Activated CD8-positive, alpha-beta memory T cell treated with anti-CD3 and anti-CD28 coated beads for 4 hours (primary cell): ENCODE results near the gene KLHL10.
A peak's percentile ranks its signal among the peaks of the same experiment; 100 is the strongest.
"Not testable (repeated sequence)": the region's sequence is repeated elsewhere in the genome, so short reads cannot be mapped to it uniquely, and the experiment has no call there.

Experiments
- DNase-seq, 2 donors: peaks; one replicate each; pipeline ENCODE4 v3.0.0-alpha.2; 2020; ENCODE audit warnings: low read depth in 2 of 2

KLHL10 gene

DNA sequence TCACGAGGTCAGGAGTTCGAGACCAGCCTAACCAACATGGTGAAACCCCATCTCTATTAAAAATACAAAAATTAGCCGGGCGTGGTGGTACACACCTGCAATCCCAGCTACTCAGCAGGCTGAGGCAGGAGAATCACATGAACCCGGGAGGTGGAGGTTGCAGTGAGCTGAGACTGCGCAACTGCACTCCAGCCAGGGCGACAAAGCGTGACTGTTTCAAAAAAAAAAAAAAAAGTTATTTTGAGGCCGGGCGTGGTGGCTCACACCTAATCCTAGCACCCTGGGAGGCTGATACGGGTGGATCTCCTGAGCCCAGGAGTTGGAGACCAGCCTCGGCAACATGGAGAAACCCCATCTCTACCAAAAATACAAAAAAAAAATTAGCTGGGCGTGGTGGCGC is 13.8 kb downstream of the KLHL10 start:
- DNase-seq: not testable (repeated sequence)

DNA sequence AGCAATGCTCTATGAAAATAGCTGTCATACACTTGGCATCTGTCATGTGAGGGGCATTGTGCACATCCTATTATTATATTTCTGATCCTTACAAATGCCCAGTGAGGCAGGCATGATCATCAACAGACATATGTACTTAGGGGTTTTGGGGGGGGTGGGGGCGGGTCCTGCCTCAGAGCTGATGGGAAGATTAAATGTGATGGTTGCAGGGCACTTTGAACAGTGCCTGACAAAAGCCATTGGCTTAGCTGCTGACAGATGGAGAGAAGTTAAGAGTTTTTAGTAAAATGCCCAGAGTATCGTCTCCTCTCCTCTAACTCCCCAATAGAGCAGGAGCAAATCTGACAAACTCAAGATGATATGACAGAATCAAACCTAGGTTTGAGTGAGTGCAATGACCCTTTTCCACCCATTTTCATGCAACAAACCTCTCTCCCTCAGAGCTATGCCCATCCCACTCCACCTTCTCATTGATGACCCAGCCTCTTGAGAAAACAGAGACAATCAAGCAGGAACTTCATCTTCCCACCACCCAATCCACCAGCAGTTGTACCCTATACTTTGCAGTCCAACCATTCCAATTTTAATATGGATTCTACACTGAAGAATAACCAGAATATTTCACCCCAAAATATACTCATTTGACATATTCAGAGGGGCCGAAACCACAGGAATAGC is 22.8 kb downstream of the KLHL10 start:
- no peak for DNase-seq

DNA sequence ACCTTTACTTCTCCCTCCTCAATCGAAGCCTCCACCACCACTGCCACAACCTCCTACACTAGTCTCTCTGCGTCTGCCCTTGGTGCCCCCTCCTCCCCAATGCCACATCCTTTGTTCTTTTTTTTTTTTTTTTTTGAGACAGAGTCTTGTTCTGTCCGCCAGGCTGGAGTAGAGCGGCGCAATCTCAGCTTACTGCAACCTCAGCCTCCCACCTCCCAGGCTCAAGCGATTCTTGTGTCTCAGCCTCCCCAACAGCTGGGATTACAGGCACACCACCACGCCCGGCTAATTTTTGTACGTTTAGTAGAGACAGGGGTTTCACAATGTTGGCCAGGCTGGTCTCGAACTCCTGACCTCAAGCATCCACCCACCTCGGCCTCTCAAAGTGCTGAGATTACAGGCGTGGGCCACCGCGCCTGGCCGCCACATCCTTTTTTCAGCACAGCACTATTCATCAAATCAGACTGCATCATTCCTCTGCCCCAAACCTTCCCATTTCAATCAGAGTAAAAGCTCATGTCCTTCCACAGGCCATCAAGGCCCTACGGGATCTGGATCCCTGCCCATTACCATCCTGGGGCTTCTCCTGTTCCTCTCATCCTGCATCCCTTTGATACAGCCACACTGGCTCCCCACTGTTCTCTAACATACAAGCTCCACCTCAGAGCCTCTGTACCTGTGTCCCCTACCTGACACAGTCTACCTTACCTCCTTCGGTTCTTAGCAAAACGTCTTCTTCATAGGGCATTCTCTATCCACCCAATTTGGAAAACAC is 25.6 kb downstream of the KLHL10 start:
- DNase-seq: no peak

DNA sequence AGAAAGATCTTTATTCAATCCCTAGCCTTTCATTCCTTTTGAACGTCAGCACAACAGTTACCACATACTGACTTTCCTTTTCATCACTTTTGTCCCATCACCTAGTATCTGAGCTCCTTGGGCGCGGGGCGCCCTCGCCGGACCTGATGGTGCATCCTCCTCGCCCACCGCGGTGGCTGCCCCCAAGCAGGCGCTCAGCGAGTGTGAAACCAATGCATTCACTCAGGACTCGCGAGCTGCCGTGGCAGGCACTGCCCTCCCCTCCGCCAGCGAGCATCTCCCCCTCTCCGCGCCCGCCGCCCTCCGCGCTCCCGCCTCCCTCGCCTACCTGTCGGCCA is 26.8 kb downstream of the KLHL10 start:
- peak in 1 of 2 donors; percentile 27 for DNase-seq

DNA sequence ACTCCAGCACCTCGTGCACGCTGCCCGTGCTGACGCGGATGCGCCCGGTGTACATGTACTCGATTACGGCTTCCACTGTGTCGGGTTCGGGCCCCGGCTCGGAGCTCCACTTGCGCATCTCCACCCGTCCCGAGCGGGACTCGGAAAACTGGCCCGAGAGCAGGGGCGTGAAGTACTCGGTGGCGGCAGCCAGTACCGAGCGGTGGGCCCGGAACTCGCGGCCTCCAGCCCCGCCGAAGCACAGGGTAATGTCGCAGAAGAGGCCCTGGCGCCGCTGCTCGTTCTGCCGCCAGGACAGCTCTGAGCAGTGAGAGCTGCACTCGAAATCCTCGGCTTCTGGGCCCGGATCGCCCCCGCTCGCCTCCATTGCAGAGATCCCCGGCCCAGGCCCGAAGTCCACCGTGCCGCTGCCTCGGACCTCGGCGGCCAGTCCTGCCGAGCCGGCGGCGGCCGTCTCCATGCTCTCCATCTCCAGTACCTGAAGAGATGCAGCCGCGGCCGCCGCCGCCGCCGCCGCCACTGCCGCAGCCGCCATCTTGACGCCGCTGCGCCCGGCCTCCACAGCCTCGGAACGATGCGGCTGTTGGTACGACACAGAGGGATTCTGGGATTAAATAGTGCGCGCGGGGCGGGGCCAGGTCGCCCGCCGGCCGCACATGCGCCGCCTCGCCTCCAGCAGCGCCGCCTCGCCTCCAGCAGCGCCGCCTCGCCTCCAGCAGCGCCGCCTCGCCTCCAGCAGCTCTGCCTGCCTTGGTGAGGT is 27.4 kb downstream of the KLHL10 start, which contains the start of gene KLHL11:
KLHL11 (minus strand) TSS at position 588 of the 760 bp plus-strand sequence; CDS start at position 535, 53 bp downstream.
- peak; percentile 72 to 75 for DNase-seq

DNA sequence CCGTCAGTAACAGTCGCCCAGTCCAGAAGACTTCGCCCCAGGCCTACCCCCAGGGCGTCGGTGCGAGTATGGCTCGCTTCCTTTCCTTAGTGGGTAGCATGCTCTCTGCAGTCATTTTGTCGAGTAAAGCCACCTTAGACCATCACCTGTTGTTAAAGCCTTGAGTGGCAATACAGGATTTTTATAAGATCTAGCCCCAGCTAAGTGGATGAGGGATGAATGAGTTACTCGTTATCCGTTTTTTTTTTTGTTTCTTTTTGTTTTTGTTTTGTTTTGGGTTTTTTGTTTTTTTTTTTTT is 27.9 kb downstream of the KLHL10 start:
- DNase-seq: no peak

DNA sequence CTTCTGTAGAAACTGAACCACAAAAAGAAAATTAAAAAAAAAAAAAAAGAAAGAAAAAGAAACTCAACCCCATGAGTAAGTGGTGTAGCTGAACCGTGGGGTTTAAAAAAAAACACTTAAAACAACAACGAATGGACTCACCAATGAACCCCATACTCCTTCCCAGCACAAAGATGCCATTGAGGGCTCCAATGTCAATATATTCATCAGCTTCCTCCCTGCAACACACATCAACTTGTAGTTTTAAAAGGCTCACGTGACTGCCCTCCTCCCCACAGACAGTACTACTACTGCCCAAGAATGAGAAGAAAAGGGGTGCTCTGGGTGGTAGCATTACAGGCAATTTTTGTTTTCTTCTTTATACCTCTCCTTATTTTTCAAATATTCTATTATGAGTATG is 30.9 kb downstream of the KLHL10 start:
- DNase-seq: no peak

DNA sequence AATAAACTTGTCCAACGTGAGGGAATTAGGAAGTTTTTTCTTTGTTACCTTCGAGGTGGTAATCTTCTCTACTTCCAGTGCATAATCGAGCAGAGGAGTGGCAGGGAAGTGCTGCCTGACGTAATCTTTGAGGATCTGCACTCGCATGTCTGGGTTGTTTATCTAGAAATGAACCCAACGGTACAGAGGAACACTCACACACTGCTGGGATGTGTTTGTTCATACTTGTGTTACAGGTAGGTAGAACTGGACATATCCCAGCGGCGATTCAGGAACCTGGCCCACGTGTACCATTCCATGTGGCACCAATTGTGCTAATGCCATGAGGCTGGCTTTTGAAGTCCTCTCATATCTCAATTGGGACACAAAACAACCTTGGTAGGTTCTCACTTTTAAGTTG is 31.8 kb downstream of the KLHL10 start:
- no peak for DNase-seq

DNA sequence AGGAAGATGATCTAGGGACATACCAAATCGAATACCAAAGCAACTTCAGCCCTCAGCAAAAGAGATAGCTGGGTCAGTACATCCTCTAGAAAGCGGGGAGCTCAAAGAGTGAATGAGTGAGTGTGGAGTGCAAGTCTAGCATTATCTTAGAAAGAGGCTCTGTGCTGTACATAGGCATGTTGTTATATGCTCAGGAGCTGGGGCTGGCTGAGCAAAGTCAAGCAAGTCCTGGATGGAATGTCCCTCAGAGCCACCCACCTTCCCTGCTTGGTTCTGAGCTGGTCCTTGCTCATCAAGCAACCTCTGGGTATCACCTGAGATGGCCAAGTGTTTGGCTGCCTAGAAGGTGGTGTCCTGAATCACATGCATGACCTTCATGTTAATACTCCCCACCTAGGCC is 32.5 kb downstream of the KLHL10 start:
- DNase-seq: no peak

DNA sequence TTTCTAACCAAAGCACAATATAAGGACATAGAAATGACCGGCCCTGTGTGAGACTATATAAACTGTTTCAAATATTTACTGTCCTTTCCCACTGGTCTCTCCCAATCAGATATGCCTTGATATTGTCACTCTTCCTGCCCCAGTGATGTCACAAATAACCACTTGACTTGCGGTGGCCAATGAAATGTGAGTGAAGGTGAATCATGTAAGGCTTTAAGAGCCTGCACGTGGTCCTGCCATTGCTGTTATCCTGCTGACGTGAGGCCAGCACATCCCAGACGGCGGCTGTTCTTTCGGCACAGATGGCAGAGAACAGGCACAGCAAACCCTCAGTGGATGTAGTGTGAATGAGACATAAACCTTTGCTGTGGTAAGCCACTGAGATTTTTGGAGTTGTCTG is 33.0 kb downstream of the KLHL10 start:
- no peak for DNase-seq

DNA sequence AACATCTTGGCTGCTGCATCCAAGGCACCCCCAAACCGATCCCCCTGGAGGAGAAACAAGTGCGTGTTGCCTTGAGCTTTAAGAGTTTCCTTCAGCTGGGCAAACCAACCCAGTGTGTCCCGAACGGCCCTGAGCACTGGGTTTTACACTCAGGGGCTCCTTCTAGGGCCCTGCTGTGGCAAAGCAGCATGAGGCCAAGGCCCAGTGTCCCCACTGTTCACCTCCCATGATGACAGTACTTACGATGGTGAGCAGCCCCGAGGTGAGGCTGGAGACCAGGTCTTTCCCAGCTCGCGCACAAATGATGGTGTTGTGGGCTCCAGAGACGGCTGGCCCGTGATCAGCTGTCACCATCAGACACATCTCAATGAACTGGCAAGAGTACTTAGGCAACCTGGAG is 34.2 kb downstream of the KLHL10 start:
- DNase-seq: no peak

DNA sequence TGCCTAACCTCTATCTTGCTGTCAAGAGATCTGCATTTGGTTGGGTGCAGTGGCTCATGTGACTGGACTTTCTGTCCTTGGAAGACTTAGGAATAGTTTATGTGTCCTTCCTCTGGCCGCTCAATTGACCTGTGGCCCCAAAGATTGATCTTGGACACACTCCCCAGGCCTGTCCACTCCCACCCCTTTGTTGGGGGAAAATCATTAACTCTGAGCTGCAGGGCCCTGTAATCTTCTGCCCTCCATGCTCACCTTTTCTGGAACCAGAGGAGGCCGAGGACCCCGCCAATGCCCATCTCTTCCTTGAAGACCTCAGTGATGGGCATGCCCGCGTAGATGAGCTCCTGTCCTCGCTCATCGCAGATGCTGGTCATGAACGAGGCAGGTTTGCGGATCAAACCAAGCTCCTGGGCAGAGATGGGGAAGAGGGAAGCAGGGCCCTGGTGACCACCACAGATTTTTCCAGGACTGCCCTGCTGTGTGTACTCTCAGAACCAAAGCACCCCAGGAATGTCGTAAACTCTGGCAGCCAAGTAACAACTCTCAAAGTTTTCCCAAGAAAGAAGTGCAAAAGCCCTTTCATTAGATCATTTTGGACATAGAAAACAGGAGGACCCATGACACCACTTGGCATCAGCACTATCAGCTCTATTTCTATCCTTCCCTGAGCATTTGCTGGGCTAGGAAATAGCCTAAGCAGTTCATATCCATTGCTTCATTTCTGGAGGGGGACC is 36.1 kb downstream of the KLHL10 start:
- DNase-seq: no peak

DNA sequence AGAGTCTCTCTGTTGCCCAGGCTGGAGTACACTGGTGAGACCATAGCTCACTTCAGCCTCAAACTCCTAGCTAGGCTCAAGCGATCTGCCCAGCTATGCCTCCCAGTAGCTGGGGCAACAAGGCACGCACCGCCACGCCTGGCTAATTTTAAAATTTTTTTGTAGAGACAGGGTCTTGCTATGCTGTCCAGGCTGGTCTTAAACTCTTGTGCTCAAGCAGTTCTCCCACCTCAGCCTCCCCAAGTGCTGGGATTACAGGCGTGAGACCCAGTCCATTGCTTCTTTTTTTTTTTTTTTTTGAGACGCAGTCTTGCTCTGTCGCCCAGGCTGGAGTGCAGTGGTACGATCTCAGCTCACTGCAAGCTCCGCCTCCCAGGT is 36.7 kb downstream of the KLHL10 start:
- DNase-seq: not testable (repeated sequence)

DNA sequence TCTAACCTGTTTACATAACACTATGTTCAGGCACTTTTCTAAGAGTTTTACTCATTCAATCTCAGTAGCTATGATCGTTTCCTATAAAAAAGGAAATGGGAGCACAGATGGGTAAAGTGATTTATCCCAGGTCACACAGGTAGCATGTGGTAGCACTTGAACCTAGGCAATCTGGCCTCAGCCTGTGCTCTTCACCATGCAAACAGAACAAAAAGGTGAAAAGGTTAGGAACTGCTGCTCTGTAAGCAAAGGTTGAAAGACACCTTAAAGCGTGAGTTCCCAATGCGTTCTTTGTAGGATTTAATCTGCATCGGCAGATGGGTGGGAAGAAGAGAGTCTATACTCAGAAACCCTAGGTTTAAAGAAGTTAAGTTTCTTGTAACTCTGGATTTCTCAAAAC is 42.5 kb downstream of the KLHL10 start:
- DNase-seq: no peak

DNA sequence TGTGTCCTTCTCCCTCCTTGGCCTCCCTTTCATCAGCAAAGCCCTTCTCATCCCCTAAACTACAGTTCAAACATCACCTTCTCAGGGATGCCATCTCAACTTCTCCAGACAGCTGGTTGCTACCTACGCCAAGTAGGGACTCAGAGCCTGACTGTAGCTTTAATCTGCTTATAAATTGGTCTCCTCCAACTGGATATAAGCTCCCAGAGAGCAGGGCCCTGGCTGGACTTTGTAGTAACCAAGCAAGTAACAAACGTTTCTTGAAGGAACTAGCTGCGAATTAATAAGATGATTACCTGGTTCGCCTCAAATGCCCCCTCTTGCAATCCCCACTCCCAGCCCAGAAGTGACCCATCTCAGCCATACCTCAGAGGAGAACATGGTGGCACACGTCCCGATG is 45.1 kb downstream of the KLHL10 start:
- DNase-seq: no peak

DNA sequence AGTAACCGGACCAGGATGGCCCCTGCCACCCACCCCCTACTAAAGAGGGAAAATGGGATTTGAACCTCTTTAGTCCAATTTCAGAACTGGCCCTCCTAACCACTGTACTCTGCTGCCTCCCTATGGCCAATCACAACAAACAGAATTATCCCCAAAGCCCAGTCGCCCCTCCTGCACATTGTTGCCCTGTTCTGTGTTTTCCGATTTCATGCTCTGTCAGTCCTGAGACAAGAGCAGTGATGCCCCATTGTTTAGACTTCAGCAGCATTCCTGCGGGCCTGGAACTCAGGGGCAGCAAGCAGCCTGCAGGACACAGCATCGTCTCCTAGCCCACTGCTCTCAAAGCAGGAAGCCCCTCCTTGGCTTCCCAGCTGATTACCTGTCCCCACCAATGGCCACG is 48.1 kb downstream of the KLHL10 start:
- no peak for DNase-seq

DNA sequence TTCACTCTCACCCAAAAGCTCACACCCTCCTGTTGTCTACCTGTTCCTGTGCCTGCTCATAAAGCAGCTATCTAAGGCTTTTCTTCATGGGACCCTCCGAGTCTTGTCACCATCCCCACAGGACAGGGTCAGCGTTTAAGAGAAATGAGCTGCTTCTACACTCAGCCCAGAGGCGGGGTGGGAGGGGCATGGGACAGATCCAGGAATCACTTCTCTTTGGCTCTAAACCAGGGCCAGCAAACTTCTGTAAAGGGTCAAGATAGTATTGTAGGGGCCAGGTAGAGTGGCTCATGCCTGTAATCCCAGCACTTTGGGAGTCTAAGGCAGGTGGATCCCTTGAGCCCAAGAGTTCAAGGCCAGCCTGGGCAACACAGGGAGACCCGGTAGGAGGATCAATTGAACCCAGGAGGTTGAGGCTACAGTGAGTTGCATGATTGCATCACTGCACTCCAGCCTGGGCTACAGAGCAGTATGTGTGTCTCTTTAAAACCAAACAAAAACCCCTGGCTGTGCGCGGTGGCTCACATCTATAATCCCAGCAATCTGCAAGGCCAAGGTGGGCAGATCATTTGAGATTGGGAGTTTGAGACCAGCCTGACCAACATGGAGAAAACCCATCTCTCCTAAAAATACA is 50.8 kb downstream of the KLHL10 start:
- DNase-seq: no peak

DNA sequence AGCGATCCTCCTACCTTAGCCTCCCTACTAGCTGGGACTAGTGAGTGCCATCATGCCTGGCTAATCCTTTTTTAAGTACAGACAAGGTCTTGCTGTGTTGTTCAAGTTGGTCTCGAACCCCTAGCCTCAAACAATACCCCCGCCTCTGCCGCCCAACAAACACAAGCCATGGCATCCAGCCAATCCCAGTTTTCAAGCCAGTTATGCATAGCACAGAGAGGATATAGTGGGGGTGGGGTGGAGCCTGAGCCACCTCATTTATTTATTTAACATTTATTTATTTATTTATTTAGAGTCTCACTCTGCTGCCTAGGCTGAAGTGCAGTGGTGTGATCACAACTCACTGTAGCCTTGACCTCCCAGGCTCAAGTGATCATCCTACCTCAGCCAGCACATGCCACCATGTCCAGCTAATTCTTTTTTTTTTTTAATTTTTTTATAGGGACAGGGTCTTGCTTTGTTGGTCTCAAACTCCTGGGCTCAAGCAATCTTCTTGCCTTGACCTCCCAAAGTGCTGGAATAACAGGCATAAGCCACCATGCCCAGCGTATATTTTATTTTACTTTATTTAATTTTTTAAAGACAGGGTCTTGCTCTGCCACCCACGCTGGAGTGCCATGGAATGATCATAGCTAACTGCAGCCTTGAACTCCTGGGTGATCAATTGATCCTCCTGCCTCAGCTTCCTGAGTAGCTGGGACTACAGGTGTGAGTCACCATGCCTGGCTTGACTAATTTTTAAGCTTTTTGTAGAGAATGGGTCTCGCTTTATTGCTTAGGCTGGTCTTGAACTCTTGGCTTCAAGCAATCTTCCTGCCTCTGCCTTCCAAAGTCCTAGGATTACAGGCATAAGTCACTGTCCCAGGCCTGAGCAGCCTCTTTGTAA is 53.8 kb downstream of the KLHL10 start:
- no peak for DNase-seq

DNA sequence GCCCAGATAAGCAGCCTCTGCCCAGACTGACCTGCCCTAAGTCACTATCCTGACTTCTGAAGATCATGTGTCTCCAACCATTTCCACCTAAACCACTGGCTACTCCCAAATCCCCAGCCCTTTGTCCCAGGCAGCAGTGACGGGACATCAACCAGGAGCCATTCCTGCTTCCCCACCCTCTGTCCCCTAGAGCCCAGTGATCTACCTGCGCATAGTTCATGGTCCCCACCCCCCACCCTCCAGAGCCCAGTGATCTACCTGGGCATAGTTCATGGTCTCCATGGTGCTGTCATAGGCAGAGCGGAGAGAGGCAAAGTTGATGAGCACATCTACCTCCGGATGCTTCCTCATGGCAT is 54.4 kb downstream of the KLHL10 start:
- DNase-seq: no peak

DNA sequence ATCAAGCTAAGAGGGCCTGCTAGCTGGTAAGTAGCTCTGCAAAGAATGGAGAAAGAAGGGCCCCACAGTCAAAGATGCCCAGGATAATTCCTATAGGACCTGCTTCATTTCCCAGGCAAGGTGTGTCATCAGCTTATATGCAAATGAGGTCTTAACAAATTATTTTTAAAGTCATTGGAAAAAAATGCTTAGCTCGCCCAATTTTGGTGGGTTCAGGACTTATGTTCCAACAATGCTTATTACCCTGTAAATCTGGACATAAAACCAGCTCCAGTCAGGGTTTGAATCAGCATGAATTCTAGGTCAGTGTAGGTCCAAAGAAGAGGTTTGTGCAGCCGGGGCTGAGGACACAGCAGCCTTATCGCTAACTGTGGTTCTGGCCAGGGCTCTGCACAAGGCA is 55.8 kb downstream of the KLHL10 start:
- no peak for DNase-seq

DNA sequence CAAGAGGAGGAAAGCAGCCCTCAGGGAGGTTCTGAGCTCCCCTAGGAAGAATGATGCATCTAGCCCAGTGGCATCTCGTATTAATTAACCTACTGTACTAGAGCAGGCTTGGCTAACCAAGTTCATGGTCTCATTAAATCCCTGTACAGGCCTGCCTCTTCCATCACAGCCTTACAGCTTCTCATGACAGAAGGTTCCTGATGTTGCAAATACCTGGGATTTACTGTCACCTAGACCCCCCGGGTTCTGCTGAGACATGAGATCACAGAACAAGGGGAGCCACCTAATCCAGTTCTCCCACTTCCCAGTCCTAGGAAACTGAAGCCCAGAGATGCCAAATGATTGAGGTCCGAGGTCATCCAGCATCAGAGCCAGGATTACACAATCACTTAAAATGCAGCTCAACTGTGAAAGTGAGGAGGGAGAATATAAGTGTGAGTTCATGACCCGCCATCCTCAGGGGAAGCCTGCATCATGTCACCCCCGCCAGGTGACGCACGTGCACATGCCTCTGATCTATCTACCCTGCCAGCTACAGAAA is 57.2 kb downstream of the KLHL10 start:
- DNase-seq: no peak
